HG02678 (cell line): ENCODE data around the gene RIMS1.
A peak's percentile ranks its signal among the peaks of the same experiment; 100 is the strongest.
"Not testable (repeated sequence)": the region's sequence is repeated elsewhere in the genome, so short reads cannot be mapped to it uniquely, and the experiment has no call there.

Experiments
- ATAC-seq: cut with Tn5 transposase; IDR thresholded peaks from one replicate; pipeline ENCODE4 v1.9.1; 2021; ENCODE audit warnings: mild to moderate bottlenecking, moderate library complexity; ENCODE audit not compliant: unreplicated experiment

The RIMS1 gene

GRCh38 chr6:71967436-71967835, 81.1 kb downstream of the RIMS1 start:
- ATAC-seq = no peak

- ATAC-seq = no peak
These were observed 91.5 kb downstream of the RIMS1 start for GRCh38 chr6:71977884-71978283.

- ATAC-seq = no peak
These were observed 93.6 kb downstream of the RIMS1 start for GRCh38 chr6:71979911-71980310.

- ATAC-seq = peak; percentile 80
These were observed 96.0 kb downstream of the RIMS1 start for GRCh38 chr6:71982389-71982788.

- ATAC-seq = no peak
These were observed 96.8 kb downstream of the RIMS1 start for GRCh38 chr6:71983131-71983530.

- no peak for ATAC-seq
These were observed 108.4 kb downstream of the RIMS1 start for GRCh38 chr6:71994705-71995271.

GRCh38 chr6:71997341-71997740, 111.0 kb downstream of the RIMS1 start:
- no peak for ATAC-seq

- ATAC-seq = no peak
These were observed 116.1 kb downstream of the RIMS1 start for GRCh38 chr6:72002415-72002814.

- not testable (repeated sequence) for ATAC-seq
These were observed 120.2 kb downstream of the RIMS1 start for GRCh38 chr6:72006591-72006990.

- ATAC-seq = no peak
These were observed 136.5 kb downstream of the RIMS1 start for GRCh38 chr6:72022830-72023229.

- ATAC-seq = no peak
These were observed 145.1 kb downstream of the RIMS1 start for GRCh38 chr6:72031471-72031870.

GRCh38 chr6:72032086-72032485, 145.7 kb downstream of the RIMS1 start:
- ATAC-seq = no peak

GRCh38 chr6:72035486-72035885, 149.1 kb downstream of the RIMS1 start:
- no peak for ATAC-seq

- ATAC-seq = no peak
These were observed 149.6 kb downstream of the RIMS1 start for GRCh38 chr6:72035966-72036365.

GRCh38 chr6:72037006-72037405, 150.7 kb downstream of the RIMS1 start:
- no peak for ATAC-seq

- ATAC-seq = no peak
These were observed 153.8 kb downstream of the RIMS1 start for GRCh38 chr6:72040111-72040510.

GRCh38 chr6:72042088-72042487, 155.7 kb downstream of the RIMS1 start:
- ATAC-seq = no peak

- ATAC-seq = no peak
These were observed 161.7 kb downstream of the RIMS1 start for GRCh38 chr6:72048080-72048479.

- ATAC-seq = no peak
These were observed 163.0 kb downstream of the RIMS1 start for GRCh38 chr6:72049376-72049775.

- ATAC-seq = no peak
These were observed 174.9 kb downstream of the RIMS1 start for GRCh38 chr6:72061286-72061685.

- ATAC-seq = no peak
These were observed 178.1 kb downstream of the RIMS1 start for GRCh38 chr6:72064399-72064975.

GRCh38 chr6:72078096-72078495, 191.7 kb downstream of the RIMS1 start:
- no peak for ATAC-seq
